GM12873 (cell line): ENCODE measurements around the gene ERC1.

Experiments
- CTCF ChIP-seq: IDR thresholded peaks from 2 replicates; pipeline ENCODE4 v1.5.1; 2012; ENCODE audit warnings: low read depth, mild to moderate bottlenecking, moderate library complexity, low read length, control low read depth; ENCODE audit not compliant: insufficient read depth; ENCODE audit errors: missing control alignments

The ERC1 gene

DNA sequence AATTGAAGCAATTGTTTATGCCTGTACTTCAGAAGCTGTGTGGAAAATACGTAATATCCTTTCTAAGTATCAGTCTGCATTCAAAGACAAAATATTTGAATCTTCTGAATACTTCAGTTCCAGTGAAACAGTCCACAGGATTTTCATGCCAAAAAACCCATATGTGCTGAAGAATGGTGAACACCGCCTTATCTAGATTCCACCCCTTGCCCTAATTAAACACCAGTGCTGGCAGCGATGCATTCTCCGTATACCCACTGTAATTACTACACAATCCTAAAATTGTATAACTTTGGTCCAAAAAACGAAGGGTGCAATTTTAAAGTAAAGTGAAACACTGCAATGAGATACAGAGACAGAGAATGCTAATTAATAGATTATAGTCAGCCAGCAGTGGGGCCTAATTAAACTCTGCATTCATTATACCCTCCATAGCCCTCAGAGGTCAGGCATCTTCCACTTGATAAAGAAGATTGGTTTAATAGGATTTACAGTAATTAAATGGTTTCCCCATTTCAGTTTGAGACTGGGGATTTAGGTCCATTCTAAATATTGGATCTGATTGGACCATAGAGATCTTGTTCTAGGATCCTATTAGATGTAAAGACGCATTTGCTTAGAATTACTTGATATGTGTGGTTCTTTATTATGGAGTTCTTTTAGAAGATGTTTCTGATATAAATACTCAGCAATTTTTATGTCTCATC lies 43.9 kb downstream of the ERC1 start:
- TF ChIP-seq CTCF, result no peak

DNA sequence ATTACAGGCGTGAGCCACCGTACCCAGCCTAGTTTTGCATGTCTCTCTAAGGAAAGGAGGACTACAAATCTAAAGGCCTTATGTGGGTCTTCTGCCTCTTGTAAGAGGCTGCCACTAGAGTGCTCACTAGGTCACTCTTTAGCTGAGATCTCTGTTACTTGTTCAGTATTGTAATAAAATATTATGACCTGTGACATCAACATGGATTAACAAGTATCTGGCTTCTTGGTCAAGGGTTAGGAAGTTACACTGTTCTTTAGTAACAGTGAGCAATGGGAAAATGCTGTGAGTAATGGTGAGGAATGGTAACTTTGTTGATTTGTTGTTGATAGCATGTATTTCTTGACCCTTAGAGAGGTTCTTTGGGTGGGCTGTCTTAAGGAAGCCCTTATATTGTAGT lies 50.5 kb downstream of the ERC1 start:
- no peak for TF ChIP-seq CTCF

DNA sequence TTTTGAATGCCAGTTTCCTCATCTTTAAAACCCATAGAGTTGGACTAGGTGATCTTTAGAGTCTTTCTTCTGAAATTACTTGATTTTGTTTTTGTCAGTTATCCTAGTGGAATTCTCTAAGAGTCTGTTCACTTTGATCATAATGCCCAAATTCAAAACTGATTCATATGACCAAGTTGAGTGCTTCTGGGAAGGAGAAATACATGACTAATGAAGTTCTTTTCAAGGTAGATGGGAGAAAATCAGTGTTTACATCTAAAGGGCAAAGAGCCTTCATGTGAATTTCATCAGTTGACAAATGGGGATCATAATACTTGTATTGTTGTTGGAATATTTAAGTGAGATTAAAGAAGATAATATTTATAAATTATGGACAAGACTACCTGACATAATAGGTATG lies 53.2 kb downstream of the ERC1 start:
- no peak for TF ChIP-seq CTCF

DNA sequence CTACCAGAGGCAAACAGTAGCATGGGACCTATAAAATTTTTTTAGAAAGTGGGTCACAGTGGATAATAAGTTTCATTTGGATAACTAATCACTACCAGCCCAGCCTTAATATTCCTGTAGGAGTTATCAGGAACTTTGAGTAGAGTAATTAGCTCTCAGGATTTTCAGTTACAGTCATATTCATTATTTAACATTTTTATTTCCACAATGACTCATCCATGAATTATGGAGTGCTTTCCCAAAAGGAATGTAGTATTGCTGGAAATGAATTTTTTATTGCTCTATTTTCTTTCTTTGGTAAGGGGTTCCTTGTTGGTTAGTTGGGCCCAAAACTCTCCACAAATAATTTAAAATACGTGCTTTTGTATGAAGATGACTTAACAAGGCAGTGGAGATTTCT lies 53.7 kb downstream of the ERC1 start:
- TF ChIP-seq CTCF, result no peak

DNA sequence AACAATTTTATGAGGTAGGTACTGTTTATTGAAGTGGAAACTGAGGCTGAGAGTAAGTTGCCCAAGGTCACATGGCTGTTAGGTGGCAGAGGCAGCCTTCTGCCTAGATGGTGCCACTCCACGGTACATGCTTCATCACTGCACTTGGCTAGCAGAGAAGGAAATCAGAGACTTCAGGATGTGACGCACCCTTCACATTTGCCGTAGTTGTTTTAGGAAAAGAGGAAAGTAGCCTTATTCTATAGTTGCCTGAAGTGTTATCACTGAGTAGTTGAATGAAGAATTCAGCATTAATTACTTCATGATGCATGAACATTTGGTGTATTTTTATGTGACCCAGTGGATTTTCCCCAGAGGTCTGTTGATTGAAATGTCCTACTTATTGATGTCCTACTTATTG lies 55.7 kb downstream of the ERC1 start:
- no peak for TF ChIP-seq CTCF

- no peak for TF ChIP-seq CTCF
These were observed 57.1 kb downstream of the ERC1 start for GRCh38 chr12:1047898-1048660.

DNA sequence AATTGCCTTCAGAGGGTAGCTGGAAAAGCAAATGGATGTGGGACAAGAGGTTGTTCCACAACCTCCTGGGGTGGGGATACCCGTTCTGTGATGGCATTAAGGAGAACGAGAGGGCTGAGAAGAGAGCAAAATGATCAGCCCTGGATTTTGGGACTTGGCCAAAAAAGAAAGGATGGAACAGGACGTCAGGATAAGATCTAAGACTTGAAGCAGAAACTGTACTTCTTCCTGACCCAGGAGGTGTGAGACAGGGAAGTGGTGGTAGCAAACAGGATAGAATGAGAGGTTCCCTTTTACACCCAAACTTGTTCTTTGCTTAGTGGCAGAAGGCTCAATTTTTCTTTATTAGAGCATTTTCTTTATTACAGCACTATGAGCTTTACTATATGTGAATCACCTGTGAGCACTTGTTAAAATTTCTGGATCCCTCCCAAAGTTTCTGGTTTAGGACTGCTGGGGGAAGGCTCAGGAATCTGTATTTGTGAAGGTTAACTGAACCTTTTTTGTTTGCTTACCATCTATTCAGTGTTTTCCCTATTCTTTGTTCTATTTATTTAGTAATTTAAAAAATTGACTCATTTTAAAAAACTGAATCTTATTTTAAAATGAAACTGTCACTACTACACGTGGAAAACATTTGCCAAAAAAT lies 59.2 kb downstream of the ERC1 start:
- TF ChIP-seq CTCF, result no peak
